AG04449 (cell line): ENCODE results near the gene UROC1.

Experiments
- CTCF ChIA-PET: fragments of 350-600 bp; formaldehyde crosslinking; extraction: SDS; loops from one replicate; lab custom pipeline; 2021; ENCODE audit warnings: antibody characterized with exemption; lab: Yijun Ruan, JAX
- POLR2A ChIA-PET: fragments of 400-600, 350-600 bp; formaldehyde crosslinking; extraction: SDS; loops from one replicate; lab custom pipeline; 2020; ENCODE audit warnings: antibody characterized with exemption, inconsistent platforms; lab: Yijun Ruan, JAX
- DNase-seq: peaks from one replicate; pipeline ENCODE4 v3.0.0-alpha.2; 2010; ENCODE audit warnings: low read depth, low spot score
- H3K4me3 ChIP-seq: 2 replicates; pipeline ENCODE4 v1.5.1; 2011; ENCODE audit warnings: low read depth, mild to moderate bottlenecking, control low read depth, low read length
- TF ChIP-seq, protein P1 (sequence below): IDR thresholded peaks from one replicate; pipeline ENCODE4 v1.5.1; 2011; ENCODE audit warnings: mild to moderate bottlenecking, moderate library complexity, low read length, control low read depth, inconsistent platforms; ENCODE audit not compliant: insufficient read depth; ENCODE audit errors: missing control alignments

UROC1 gene

DNA sequence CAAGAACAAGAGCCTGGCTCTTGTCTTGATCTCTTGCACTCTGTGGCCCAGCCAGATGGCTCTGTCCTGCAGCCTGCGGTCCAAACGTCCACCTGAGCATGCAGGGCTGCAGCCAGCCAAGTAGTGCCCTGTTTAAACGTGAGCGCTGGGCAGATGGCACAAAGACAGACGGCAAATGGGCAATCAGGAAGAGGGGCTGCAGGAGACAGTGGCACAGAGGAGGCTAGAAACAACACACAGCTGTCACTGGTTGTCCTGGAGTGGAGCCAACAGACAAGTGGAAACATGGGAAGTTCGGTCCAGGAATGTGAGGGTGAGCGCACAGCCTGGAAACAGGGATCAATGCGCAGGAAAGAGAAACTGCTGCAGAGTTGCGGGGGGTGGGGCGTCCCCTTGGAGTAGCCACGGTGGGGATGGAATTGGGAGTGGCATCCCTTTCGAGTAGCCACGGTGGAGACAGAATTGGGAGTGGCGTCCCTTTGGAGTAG, 31.2 kb downstream of the UROC1 start:
- TF ChIP-seq, protein P1, sequence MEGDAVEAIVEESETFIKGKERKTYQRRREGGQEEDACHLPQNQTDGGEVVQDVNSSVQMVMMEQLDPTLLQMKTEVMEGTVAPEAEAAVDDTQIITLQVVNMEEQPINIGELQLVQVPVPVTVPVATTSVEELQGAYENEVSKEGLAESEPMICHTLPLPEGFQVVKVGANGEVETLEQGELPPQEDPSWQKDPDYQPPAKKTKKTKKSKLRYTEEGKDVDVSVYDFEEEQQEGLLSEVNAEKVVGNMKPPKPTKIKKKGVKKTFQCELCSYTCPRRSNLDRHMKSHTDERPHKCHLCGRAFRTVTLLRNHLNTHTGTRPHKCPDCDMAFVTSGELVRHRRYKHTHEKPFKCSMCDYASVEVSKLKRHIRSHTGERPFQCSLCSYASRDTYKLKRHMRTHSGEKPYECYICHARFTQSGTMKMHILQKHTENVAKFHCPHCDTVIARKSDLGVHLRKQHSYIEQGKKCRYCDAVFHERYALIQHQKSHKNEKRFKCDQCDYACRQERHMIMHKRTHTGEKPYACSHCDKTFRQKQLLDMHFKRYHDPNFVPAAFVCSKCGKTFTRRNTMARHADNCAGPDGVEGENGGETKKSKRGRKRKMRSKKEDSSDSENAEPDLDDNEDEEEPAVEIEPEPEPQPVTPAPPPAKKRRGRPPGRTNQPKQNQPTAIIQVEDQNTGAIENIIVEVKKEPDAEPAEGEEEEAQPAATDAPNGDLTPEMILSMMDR: no peak
- H3K4me3 ChIP-seq: no peak overlapping the region
- CTCF ChIA-PET: interaction anchor here (1.0 kb wide), 2 partner anchors 36 kb away, joined by 3 read pairs; no protein-coding TSS in a partner anchor
- DNase-seq: no peak
- POLR2A ChIA-PET: no interaction called here

DNA sequence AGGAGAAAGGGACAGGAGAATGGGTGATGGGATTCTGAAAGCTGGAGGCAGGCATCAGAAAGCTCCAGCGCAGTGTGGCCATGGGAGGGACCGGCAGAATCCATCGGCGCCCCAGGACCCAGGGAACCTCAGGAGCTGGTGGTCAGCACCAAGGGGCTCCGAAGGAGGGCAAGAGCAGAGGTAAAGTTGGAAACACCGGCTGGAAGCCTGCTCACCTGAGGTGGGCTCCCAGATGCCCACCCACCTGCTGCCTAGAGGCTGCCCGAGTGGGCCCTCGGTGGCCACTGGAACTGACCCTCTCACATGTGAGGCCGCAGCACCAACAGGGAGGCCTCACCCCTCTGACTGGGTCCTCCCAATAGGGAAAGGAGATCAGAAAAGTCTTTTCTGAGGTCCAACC, 31.6 kb downstream of the UROC1 start:
- ChIA-PET CTCF (interaction anchor here (1.0 kb wide), 1 partner anchor 37 kb away, joined by 3 read pairs; no protein-coding TSS in a partner anchor), POLR2A (no interaction called here)
- TF ChIP-seq, protein P1: no peak
- H3K4me3 ChIP-seq: no peak overlapping the region
- no peak for DNase-seq

DNA sequence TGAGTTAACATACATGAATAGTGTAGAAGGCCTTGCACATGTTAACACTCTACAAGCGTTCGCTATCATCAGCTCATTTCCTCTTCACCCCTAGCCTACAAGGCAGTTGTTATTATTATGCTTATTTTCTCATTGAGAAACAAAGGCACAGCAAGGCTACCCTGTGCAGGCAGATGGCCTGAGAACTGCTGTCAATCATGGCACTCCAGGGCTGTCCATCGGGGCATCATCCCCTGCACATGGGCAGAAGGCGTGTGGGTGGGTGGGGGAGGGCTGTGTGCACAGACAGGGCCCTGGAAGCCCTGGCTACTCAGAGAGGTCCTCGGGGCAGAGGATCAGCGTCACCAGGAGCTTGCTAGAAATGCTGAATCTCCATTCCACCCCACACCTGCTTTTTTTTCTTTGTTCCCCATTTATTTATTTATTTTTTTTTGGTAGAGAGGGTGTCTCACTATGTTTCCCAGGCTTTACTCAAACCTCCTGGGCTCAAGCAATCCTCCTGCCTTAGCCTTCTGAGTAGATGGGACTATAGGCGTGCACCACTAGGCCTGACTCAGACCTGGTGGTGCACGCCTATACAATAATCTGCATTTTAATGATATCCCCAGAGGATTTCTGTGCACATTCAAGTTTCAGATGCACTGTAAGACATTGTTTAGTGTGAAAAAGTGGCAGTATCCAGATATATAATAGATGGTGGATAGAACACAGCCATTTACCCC, 32.2 kb downstream of the UROC1 start:
- ChIA-PET POLR2A (no interaction called here), CTCF (interaction anchor here (1.0 kb wide), 1 partner anchor 37 kb away, joined by 3 read pairs; no protein-coding TSS in a partner anchor)
- no peak overlapping the region for H3K4me3 ChIP-seq
- no peak for DNase-seq
- TF ChIP-seq, protein P1: no peak

DNA sequence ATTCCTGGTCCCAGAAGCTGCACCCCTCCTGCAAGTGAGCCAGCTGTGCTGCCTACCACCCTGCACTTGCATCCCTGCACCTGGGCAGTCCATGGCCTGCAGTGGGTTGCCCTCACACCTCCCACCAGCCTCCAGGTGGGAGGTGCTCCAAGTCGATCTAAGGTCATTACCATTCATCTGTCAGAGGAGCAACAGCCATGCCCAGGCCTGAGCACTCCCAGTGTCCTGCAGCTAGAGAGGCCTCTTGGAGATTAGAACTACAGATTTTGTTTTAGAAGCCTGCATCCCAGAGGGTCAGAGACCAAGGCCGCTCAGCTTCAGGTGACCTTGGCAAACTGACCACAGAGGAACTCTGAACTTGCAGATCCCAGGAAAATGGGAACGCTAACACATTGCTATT, 32.9 kb downstream of the UROC1 start:
- ChIA-PET POLR2A (no interaction called here), CTCF (no interaction called here)
- DNase-seq: no peak
- H3K4me3 ChIP-seq: no peak overlapping the region
- TF ChIP-seq, protein P1: no peak

DNA sequence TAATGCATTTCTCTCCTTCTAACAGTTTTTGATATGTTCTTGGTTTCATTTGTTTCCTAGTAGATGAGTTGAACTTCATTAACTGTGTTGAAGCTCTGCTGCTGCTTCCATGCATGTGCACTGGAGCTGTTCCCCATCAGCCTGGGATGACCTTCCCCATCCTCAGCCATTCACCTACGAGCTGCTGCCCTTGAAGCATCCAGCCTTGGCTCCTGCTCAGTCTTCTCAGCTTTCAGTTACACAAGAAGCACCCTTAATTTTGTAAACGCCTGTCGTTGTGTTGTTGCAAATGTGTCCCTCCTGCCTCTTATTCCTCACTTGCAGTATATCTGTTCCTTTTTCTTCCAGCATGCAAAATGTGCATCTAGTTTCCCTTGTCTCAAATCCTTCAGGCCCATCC, 33.4 kb downstream of the UROC1 start:
- ChIA-PET POLR2A (no interaction called here), CTCF (no interaction called here)
- no peak overlapping the region for H3K4me3 ChIP-seq
- no peak for DNase-seq
- TF ChIP-seq, protein P1: no peak

DNA sequence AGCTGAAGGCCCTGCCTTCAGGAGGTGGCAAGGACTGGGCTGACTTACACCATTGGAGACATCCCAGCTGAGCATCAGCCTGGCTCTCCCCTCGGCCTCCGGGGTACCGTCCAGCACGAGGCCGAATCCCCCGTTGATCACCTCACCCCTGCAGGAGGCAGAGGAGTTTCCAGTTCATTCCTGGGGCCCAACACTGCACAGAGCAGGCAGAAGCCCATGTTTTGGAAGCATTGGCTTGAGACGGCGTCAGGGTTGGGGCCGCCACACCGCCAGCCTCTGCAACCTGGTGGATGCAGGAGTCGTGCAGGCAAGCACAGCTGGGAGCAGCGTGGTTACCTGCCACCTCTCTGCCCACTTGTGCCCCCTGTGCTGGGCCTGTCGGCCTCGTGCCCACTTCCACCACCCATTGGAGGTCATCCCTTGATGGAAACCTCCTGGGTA, 34.2 kb downstream of the UROC1 start:
- TF ChIP-seq, protein P1: no peak
- no peak overlapping the region for H3K4me3 ChIP-seq
- ChIA-PET POLR2A (no interaction called here), CTCF (no interaction called here)
- no peak for DNase-seq
